ENCODE data around the gene TMEM203.

TMEM203 gene

GRCh38 chr9:137220317-137221094, 15.1 kb upstream of the TMEM203 start:
- in situ Hi-C loops (cut with MboI; ENCODE audit: low sequenced_read_pairs) = loop anchor here (25.0 kb wide), 1 partner anchor 433 kb away; the partner anchor contains the start of genes CCDC183 and TMEM141

GRCh38 chr9:137219757-137220316, 14.4 kb upstream of the TMEM203 start:
- in situ Hi-C loops (cut with MboI; ENCODE audit: low sequenced_read_pairs) = loop anchor here (25.0 kb wide), 1 partner anchor 433 kb away; the partner anchor contains the start of genes CCDC183 and TMEM141

GRCh38 chr9:137218754-137219271, 13.4 kb upstream of the TMEM203 start:
- in situ Hi-C loops (cut with MboI; ENCODE audit: low sequenced_read_pairs) = loop anchor here (25.0 kb wide), 1 partner anchor 432 kb away; the partner anchor contains the start of genes CCDC183 and TMEM141

GRCh38 chr9:137218212-137218753, 12.8 kb upstream of the TMEM203 start:
- in situ Hi-C loops (cut with MboI; ENCODE audit: low sequenced_read_pairs) = loop anchor here (25.0 kb wide), 1 partner anchor 431 kb away; the partner anchor contains the start of genes CCDC183 and TMEM141

GRCh38 chr9:137217276-137218211, 12.1 kb upstream of the TMEM203 start:
- in situ Hi-C loops (cut with MboI; ENCODE audit: low sequenced_read_pairs) = loop anchor here (25.0 kb wide), 1 partner anchor 430 kb away; the partner anchor contains the start of genes CCDC183 and TMEM141

- in situ Hi-C loops (cut with MboI; ENCODE audit: low sequenced_read_pairs) = loop anchor here (25.0 kb wide), 1 partner anchor 429 kb away; the partner anchor contains the start of genes CCDC183 and TMEM141
Measured at GRCh38 chr9:137216188-137216965, 10.9 kb upstream of the TMEM203 start.

- in situ Hi-C loops (cut with MboI; ENCODE audit: low sequenced_read_pairs) = loop anchor here (25.0 kb wide), 1 partner anchor 428 kb away; the partner anchor contains the start of genes CCDC183 and TMEM141
Measured at GRCh38 chr9:137215196-137215986, 9.9 kb upstream of the TMEM203 start.

GRCh38 chr9:137214620-137215019, 9.2 kb upstream of the TMEM203 start:
- in situ Hi-C loops (cut with MboI; ENCODE audit: low sequenced_read_pairs) = loop anchor here (25.0 kb wide), 1 partner anchor 427 kb away; the partner anchor contains the start of genes CCDC183 and TMEM141

- in situ Hi-C loops (cut with MboI; ENCODE audit: low sequenced_read_pairs) = loop anchor here (25.0 kb wide), 1 partner anchor 426 kb away; the partner anchor contains the start of genes CCDC183 and TMEM141
Measured at GRCh38 chr9:137213160-137214060, 8.0 kb upstream of the TMEM203 start.

GRCh38 chr9:137212520-137212919, 7.1 kb upstream of the TMEM203 start:
- in situ Hi-C loops (cut with MboI; ENCODE audit: low sequenced_read_pairs) = loop anchor here (25.0 kb wide), 1 partner anchor 425 kb away; the partner anchor contains the start of genes CCDC183 and TMEM141

GRCh38 chr9:137211532-137211931, 6.1 kb upstream of the TMEM203 start:
- in situ Hi-C loops (cut with MboI; ENCODE audit: low sequenced_read_pairs) = loop anchor here (25.0 kb wide), 1 partner anchor 424 kb away; the partner anchor contains the start of genes CCDC183 and TMEM141

GRCh38 chr9:137206602-137207001, 1.2 kb upstream of the TMEM203 start:
- in situ Hi-C loops (cut with MboI; ENCODE audit: low sequenced_read_pairs) = loop anchor here (25.0 kb wide), 1 partner anchor 419 kb away; the partner anchor contains the start of genes CCDC183 and TMEM141

GRCh38 chr9:137204731-137205125, 720 bp downstream of the TMEM203 start:
- in situ Hi-C loops (cut with MboI; ENCODE audit: low sequenced_read_pairs) = loop anchor here (25.0 kb wide), 1 partner anchor 417 kb away; the partner anchor contains the start of genes CCDC183 and TMEM141

- in situ Hi-C loops (cut with MboI; ENCODE audit: low sequenced_read_pairs) = loop anchor here (25.0 kb wide), 1 partner anchor 416 kb away; the partner anchor contains the start of genes CCDC183 and TMEM141
Measured at GRCh38 chr9:137202966-137203365, 2.5 kb downstream of the TMEM203 start.

GRCh38 chr9:137201205-137201868, 4.1 kb downstream of the TMEM203 start:
- in situ Hi-C loops (cut with MboI; ENCODE audit: low sequenced_read_pairs) = loop anchor here (25.0 kb wide), 1 partner anchor 414 kb away; the partner anchor contains the start of genes CCDC183 and TMEM141

Measured in HL-60/S4 (cell line).